Uterus (tissue), 2 donors: Measurements from ENCODE around the gene UFD1.

ENCODE experiments used
- POLR2A ChIP-seq, 2 donors: fragments of 450-650 bp; IDR thresholded peaks; one replicate each; pipeline ENCODE4 v1.6.1; 2016; ENCODE audit warnings: antibody characterized with exemption in 2 of 2, mild to moderate bottlenecking in 1 of 2, moderate library complexity in 1 of 2
- TF ChIP-seq, protein P1 (sequence below), 4 experiments: fragments of 200-600 bp in 2 of 4; fragments of 450-650 bp in 2 of 4; sonication (generic) in 2 of 4; IDR thresholded peaks; one replicate each; pipeline ENCODE4 v1.5.1; 2016 to 2019; ENCODE audit warnings: antibody characterized with exemption in 4 of 4, mild to moderate bottlenecking in 2 of 4, moderate library complexity in 1 of 4

- TF ChIP-seq, protein P1, sequence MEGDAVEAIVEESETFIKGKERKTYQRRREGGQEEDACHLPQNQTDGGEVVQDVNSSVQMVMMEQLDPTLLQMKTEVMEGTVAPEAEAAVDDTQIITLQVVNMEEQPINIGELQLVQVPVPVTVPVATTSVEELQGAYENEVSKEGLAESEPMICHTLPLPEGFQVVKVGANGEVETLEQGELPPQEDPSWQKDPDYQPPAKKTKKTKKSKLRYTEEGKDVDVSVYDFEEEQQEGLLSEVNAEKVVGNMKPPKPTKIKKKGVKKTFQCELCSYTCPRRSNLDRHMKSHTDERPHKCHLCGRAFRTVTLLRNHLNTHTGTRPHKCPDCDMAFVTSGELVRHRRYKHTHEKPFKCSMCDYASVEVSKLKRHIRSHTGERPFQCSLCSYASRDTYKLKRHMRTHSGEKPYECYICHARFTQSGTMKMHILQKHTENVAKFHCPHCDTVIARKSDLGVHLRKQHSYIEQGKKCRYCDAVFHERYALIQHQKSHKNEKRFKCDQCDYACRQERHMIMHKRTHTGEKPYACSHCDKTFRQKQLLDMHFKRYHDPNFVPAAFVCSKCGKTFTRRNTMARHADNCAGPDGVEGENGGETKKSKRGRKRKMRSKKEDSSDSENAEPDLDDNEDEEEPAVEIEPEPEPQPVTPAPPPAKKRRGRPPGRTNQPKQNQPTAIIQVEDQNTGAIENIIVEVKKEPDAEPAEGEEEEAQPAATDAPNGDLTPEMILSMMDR (IDR thresholded peaks at IDR 0.05): no peak
- TF ChIP-seq POLR2A (IDR thresholded peaks at IDR 0.05): no peak
These were observed 38.1 kb upstream of the UFD1 start for GRCh38 chr22:19517171-19517500.
